ENCODE data around the gene RAB4B. TPM values are rescaled to one million over a fixed set of nuclear protein-coding genes. Genes with fewer than 3 reads are reported as not detected.
"Not testable (repeated sequence)": the region's sequence is repeated elsewhere in the genome, so short reads cannot be mapped to it uniquely, and the experiment has no call there.

The RAB4B gene
- total RNA-seq, 2 donors from 2014 or later = 65.9 to 67.9 TPM

GRCh38 chr19:40810649-40811408 is 32.8 kb downstream of the RAB4B start:
- intact Hi-C loops (cut with DNase I, micrococcal nuclease) = loop anchor here in 1 of 2 donors (5.0 kb wide), 1 partner anchor 144 kb away; no protein-coding TSS in a partner anchor
- ATAC-seq = peak; percentile 88
- peak; percentile 82 to 86 for DNase-seq

GRCh38 chr19:40811478-40812341 is 33.7 kb downstream of the RAB4B start:
- intact Hi-C loops (cut with DNase I, micrococcal nuclease) = loop anchor here in 1 of 2 donors (5.0 kb wide), 1 partner anchor 144 kb away; no protein-coding TSS in a partner anchor
- peak; percentile 16 for ATAC-seq
- peak in 1 of 2 donors; percentile 43 for DNase-seq

- not testable (repeated sequence) for ATAC-seq, DNase-seq
- intact Hi-C loops (cut with DNase I, micrococcal nuclease) = loop anchor here in 1 of 2 donors (5.0 kb wide), 1 partner anchor 145 kb away; no protein-coding TSS in a partner anchor
Measured at GRCh38 chr19:40812571-40812970, 34.5 kb downstream of the RAB4B start.

- no peak for DNase-seq
- ATAC-seq = no peak
- intact Hi-C loops (cut with DNase I, micrococcal nuclease) = loop anchor here in 1 of 2 donors (5.0 kb wide), 1 partner anchor 146 kb away; no protein-coding TSS in a partner anchor
Measured at GRCh38 chr19:40813182-40813581, 35.1 kb downstream of the RAB4B start.

DNA sequence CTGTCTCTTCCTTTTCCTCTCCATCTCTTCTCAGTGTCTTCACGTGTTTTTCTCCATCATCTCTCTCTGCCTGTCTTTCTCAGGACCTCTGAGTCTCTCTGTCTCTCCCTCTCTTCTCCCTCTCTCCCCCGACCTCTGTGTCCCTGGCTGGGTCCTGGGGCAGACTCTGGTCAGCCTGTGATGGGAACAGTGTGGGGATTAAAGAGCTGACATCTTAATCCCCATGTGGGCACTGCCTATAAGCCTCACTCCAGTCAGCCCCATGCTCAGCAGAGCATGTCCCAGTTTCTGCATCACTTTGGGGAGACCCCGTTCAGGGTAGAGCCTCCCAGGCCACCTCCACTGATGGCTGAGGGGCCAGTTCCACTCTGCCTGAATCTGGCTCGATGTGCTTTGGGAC is 37.2 kb downstream of the RAB4B start:
- DNase-seq (no peak), ATAC-seq (no peak)
- intact Hi-C loops (cut with DNase I, micrococcal nuclease) = loop anchor here in 1 of 2 donors (5.0 kb wide), 1 partner anchor 153 kb away; no protein-coding TSS in a partner anchor

DNA sequence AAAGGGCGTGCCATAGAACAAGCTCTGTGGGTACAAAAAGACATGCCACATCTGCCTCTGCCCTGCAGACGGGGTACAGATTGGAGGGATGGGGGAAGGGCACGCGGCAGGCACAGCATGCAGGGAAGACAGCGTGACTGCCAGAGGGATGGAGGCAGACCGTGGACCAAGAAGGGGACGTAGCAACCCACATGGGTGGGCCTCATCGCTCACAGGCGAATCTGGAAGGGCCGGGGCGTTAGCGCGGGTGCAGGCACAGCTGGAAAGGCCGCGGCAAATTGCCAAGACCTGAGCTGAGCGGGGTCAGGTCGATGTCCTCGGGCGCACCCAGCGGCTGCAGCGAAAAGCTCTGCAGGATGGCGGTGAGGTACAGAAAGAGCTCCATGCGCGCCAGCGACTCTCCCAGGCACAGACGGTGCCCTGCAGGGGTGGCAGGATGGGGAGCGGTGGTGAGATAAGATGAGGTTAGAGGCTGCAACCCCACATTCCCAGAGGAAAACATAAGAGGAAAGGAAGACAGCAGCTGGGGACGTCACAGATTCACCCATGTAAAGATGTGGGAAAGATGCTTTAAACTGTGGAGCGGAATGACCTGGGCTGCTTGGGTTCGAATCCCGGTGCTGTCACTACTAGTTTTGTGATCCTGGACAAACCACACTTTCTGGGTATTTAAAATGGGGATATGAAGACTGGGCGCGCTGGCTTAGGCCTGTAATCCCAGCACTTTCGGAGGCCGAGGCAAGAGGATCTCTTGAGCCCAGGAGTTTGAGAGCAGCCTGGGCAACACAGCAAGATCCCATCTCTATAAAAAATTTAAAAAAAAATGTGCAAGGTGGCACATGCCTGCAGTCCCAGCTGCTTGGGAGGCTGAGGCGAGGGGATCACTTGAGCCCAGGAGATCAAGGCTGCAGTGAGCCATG is 40.7 kb downstream of the RAB4B start:
- DNase-seq (peak; percentile 84 to 90), ATAC-seq (peak; percentile 92)
- intact Hi-C loops (cut with DNase I, micrococcal nuclease) = loop anchor here in 1 of 2 donors (5.0 kb wide), 1 partner anchor 156 kb away; no protein-coding TSS in a partner anchor

DNA sequence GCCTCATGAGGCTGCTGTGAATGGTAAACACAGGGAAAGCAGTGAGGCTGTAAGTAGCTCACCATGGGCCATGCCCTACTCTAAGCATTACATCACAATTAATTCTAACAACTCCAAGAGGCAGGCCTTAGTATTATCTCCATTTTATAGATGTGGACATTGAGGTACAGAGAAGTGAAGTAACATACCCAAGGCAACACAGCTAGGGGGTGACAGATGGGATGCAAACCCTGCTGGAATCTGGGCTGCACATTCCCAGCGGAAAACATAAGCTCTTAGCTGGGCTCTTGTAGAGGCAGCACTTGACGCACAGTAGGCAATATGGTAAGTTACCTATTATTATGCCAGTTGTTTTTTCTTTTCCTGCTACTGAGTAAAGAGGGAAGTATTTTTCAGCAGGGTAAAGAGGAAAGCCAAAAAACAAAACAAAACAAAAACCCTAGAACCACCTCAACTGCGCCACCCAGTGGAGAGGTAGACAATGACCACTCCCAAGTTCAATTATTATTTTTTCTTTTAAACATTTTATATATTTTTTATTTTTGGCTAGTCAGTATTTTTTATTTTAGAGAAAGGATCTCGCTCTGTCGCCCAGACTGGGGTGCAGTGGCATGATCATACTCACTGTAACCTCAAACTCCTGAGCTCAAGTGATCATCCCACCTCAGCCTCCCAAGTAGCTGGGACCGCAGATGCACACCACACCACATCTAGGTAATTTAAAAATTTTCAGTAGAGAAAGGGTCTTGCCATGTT is 41.6 kb downstream of the RAB4B start:
- ATAC-seq (peak; percentile 37), DNase-seq (peak in 1 of 2 donors; percentile 69)
- intact Hi-C loops (cut with DNase I, micrococcal nuclease) = loop anchor here in 1 of 2 donors (5.0 kb wide), 1 partner anchor 157 kb away; no protein-coding TSS in a partner anchor

DNA sequence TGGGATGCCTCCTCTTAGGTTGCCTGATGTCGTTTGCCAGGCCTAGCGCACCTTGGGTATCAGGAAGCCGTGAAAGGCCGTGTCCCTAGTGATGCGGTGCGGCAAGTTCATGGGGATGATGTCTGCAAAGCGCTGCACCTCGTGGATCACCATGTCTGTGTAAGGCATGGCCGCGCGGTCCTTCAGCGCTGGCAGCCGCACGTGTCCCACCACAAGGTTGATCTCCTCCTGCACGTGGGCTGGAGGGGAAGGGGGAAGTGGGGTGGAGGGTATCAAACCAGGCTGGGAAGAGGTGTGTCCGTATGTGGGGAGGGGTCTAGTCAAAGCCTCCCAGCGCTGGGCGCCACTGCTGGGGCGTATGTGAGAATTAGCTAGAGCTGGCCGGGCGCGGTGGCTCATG is 44.1 kb downstream of the RAB4B start:
- intact Hi-C loops (cut with DNase I, micrococcal nuclease) = no loop called here
- no peak for ATAC-seq

DNA sequence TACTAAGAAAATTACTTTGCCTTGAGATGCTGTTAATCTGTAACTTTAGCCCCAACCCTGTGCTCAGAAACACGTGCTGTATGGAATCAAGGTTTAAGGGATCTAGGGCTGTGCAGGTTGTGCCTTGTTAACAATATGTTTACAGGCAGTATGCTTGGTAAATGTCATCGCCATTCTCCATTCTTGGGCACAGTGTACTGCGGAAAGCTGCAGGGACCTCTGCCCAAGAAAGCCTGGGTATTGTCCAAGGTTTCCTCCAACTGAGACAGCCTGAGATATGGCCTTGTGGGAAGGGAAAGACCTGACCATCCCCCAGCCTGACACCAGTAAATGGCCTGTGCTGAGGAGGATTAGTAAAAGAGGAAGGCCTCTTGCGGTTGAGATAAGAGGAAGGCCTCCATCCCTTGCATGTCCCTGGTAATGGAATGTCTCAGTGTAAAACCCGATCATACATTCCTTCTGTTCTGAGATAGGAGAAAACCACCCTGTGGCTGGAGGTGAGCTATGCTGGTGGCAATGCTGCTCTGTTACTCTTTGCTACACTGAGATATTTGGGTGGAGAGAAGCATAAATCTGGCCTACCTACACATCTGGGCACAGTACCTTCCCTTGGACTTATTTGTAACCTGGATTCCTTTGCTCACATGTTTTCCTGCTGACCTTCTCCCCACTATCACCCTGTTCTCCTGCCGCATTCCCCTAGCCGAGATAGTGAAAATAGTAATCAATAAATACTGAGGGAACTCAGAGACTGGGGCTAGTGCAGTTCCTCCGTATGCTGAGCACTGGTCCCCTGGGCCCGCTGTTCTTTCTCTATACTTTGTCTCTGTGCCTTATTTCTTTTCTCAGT is 44.9 kb downstream of the RAB4B start:
- intact Hi-C loops (cut with DNase I, micrococcal nuclease); ATAC-seq; DNase-seq: not testable (repeated sequence)

More for the DNA sequence above, 44.1 kb downstream of the RAB4B start:
- DNase-seq = no peak

- ATAC-seq; DNase-seq; intact Hi-C loops (cut with DNase I, micrococcal nuclease): not testable (repeated sequence)
Measured at GRCh38 chr19:40824916-40825315, 46.9 kb downstream of the RAB4B start.

DNA sequence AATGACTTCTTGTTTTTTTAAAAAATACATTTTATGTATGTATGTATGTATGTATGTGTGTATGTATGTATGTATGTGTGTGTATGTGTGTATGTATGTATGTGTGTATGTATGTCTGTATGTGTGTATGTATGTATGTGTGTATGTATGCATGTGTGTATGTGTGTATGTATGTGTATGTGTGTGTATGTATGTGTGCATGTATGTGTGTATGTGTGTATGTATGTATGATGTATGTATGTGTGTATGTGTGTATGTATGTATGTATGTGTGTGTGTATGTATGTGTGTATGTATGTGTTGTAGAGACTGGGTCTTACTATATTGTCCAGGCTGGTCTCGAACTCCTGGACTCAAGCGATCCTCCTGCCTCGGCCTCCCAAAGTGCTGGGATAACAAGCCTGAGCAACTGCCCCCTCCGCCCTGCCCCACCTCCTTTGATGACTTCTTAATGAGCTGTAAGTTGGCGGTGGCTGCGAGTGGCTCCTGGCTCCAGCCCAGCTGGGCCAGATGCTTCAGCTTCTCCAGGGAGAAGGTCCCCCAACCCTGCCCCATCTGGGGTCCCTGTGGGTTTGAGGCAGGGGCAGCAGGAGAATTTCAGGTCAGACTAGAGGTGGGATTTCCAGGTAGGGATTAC is 47.5 kb downstream of the RAB4B start:
- ATAC-seq; DNase-seq; intact Hi-C loops (cut with DNase I, micrococcal nuclease): not testable (repeated sequence)

- ATAC-seq; intact Hi-C loops (cut with DNase I, micrococcal nuclease); DNase-seq: not testable (repeated sequence)
Measured at GRCh38 chr19:40826312-40826698, 48.3 kb downstream of the RAB4B start.

- ATAC-seq; intact Hi-C loops (cut with DNase I, micrococcal nuclease); DNase-seq: not testable (repeated sequence)
Measured at GRCh38 chr19:40826699-40827385, 48.8 kb downstream of the RAB4B start.

DNA sequence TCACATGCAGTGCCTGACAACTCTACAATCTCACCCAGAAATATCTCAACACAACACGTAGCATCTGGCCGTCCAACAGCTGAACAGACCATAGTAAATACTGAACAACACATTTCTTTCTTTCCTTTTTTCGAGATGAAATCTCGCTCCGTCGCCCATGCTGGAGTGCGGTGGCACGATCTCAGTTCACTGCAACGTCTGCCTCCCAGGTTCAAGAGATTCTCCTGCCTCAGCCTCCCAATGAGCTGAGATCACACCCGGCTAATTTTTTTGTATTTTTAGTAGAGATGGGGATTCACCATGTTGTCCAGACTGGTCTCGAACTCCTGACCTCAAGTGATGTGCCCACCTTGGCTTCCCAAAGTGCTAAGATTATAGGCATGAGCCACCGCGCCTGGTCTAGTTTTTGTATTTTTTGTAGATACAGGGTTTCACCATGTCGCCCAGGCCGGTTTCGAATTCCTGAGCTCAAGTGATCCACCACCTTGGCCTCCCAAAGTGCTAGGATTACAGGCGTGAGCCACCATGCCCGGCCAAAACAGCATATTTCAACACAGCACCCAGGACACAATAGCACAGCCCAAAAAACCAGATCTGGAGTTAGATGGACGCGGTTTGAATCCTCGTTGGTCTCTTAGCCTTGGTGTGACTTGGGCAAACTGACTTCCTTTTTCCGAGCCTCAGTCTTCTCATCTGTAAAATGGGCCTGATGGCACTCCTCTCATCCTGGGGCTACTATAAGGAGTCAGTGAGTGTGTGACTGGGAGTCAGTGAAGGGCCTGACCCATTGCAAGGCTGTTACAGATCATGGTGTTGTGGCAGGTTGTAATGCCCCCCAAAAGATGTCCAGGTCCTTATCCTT is 49.6 kb downstream of the RAB4B start:
- no peak for DNase-seq
- no peak for ATAC-seq
- intact Hi-C loops (cut with DNase I, micrococcal nuclease) = no loop called here

DNA sequence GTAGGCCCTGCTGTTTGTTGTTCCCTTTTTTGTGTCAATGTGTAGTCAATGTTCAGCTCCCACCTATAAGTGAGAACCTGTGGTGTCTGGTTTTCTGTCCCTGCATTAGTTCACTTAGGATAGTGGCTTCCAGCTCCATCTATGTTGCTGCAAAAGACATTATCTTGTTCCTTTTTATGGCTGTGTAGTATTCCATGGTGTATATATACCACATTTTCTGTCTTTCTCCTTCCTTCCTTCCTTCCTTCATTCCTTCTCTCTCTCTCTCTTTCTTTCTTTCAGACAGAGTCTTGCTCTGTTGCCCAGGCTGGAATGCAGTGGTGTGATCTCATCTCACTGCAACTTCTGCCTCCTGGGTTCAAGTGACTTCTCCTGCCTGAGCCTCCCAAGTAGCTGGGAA is 51.2 kb downstream of the RAB4B start:
- DNase-seq = no peak
- intact Hi-C loops (cut with DNase I, micrococcal nuclease) = no loop called here

More for the DNA sequence above, 51.2 kb downstream of the RAB4B start:
- no peak for ATAC-seq
